IMR-90 (cell line): ENCODE results near the gene AHR. TPM values are rescaled to one million over a fixed set of nuclear protein-coding genes. Genes with fewer than 3 reads are reported as not detected.

Experiments
- ATAC-seq: fragments of 200-7000 bp; cut with Tn5 transposase; 2 replicates; pipeline ENCODE4 v1.9.1; 2020; ENCODE audit warnings: low read depth, mild to moderate bottlenecking, moderate library complexity
- BruUV-seq: library from RNA; stranded (reverse); fragments of 400-500 nt; replicated peaks from 2 replicates; lab custom pipeline; 2021; lab: Mats Ljungman, UMichigan
- CTCF ChIA-PET: fragments of 300-600 bp; formaldehyde crosslinking; extraction: SDS; loops from one replicate; lab custom pipeline; 2021; ENCODE audit warnings: antibody characterized with exemption; lab: Yijun Ruan, JAX
- POLR2A ChIA-PET: fragments of 300-600 bp; sonication (Branson Sonifier 250); formaldehyde crosslinking; loops from one replicate; lab custom pipeline; 2022; ENCODE audit warnings: antibody characterized with exemption; ENCODE audit not compliant: unreplicated experiment; lab: Charles Lee
- DNase-seq: peaks from one replicate; pipeline ENCODE4 v3.0.0; 2013
- H2AFZ ChIP-seq: replicated peaks from 2 replicates; pipeline ENCODE3; 2013; ENCODE audit warnings: low read length, mild to moderate bottlenecking; ENCODE audit not compliant: poor library complexity
- H2AK5ac ChIP-seq: 2 replicates; pipeline ENCODE4 v1.6.1; 2013; ENCODE audit warnings: low read depth, low read length, inconsistent platforms
- H2AK9ac ChIP-seq: replicated peaks from 2 replicates; pipeline ENCODE3; 2013; ENCODE audit warnings: mild to moderate bottlenecking, low read depth, low read length, moderate library complexity; ENCODE audit not compliant: poor library complexity
- H2BK120ac ChIP-seq: 2 replicates; pipeline ENCODE4 v1.6.1; 2013; ENCODE audit warnings: low read depth, low read length, inconsistent platforms
- H2BK15ac ChIP-seq: 3 replicates; pipeline ENCODE4 v1.6.1; 2013; ENCODE audit warnings: low read depth, low read length, inconsistent platforms
- H2BK20ac ChIP-seq: 2 replicates; pipeline ENCODE4 v1.6.1; 2013; ENCODE audit warnings: low read depth, mild to moderate bottlenecking, inconsistent platforms, low read length, moderate library complexity
- H2BK5ac ChIP-seq: 2 replicates; pipeline ENCODE4 v1.6.1; 2013; ENCODE audit warnings: mild to moderate bottlenecking, low read depth, low read length, inconsistent platforms; ENCODE audit not compliant: poor library complexity, severe bottlenecking
- H3K14ac ChIP-seq: replicated peaks from 2 replicates; pipeline ENCODE4 v1.6.1; 2013; ENCODE audit warnings: low read depth, low read length, inconsistent platforms
- H3K18ac ChIP-seq: 2 replicates; pipeline ENCODE4 v1.6.1; 2013; ENCODE audit warnings: low read depth, low read length, control low read depth
- H3K23ac ChIP-seq: 2 replicates; pipeline ENCODE4 v1.6.1; 2013; ENCODE audit warnings: low read depth, low read length, inconsistent platforms
- H3K27ac ChIP-seq: 2 replicates; pipeline ENCODE4 v1.5.1; 2013; ENCODE audit warnings: mild to moderate bottlenecking, control low read depth, low read length; ENCODE audit not compliant: insufficient read depth
- H3K27me3 ChIP-seq: 2 replicates; pipeline ENCODE4 v1.6.1; 2013; ENCODE audit warnings: low read length; ENCODE audit not compliant: control insufficient read depth, insufficient read depth
- H3K36me3 ChIP-seq: 2 replicates; pipeline ENCODE4 v1.6.1; 2013; ENCODE audit warnings: low read length, mixed read lengths; ENCODE audit not compliant: control insufficient read depth, insufficient read depth
- H3K4ac ChIP-seq: 2 replicates; pipeline ENCODE4 v1.6.1; 2013; ENCODE audit warnings: low read depth, low read length, inconsistent platforms
- H3K4me1 ChIP-seq: 2 replicates; pipeline ENCODE4 v1.6.1; 2013; ENCODE audit warnings: low read length, mixed read lengths; ENCODE audit not compliant: control insufficient read depth, insufficient read depth
- H3K4me2 ChIP-seq: 2 replicates; pipeline ENCODE4 v1.6.1; 2013; ENCODE audit warnings: low read depth, mild to moderate bottlenecking, control low read depth, low read length, moderate library complexity
- H3K4me3 ChIP-seq: 2 replicates; pipeline ENCODE4 v1.5.1; 2013; ENCODE audit warnings: low read depth, mild to moderate bottlenecking, control low read depth, low read length, moderate library complexity; ENCODE audit not compliant: insufficient read depth
- H3K56ac ChIP-seq: 2 replicates; pipeline ENCODE4 v1.6.1; 2013; ENCODE audit warnings: low read length, inconsistent platforms; ENCODE audit not compliant: insufficient read depth; ENCODE audit errors: extremely low read depth
- H3K79me1 ChIP-seq, 2 experiments: 2 replicates each; pipeline ENCODE4 v1.6.1; 2013; ENCODE audit warnings: low read length in 2 of 2, inconsistent platforms in 1 of 2, low read depth in 1 of 2
- H3K9ac ChIP-seq: 2 replicates; pipeline ENCODE4 v1.6.1; 2013; ENCODE audit warnings: low read depth, low read length, control low read depth
- H3K9me1 ChIP-seq: 2 replicates; pipeline ENCODE4 v1.6.1; 2013; ENCODE audit warnings: low read length, inconsistent platforms; ENCODE audit not compliant: insufficient read depth
- H3K9me3 ChIP-seq: 2 replicates; pipeline ENCODE4 v1.6.1; 2013; ENCODE audit warnings: low read length; ENCODE audit not compliant: control insufficient read depth, insufficient read depth
- H4K20me1 ChIP-seq: 2 replicates; pipeline ENCODE4 v1.6.1; 2013; ENCODE audit warnings: low read length, inconsistent platforms; ENCODE audit not compliant: insufficient read depth
- H4K5ac ChIP-seq: 2 replicates; pipeline ENCODE4 v1.6.1; 2013; ENCODE audit warnings: mild to moderate bottlenecking, low read depth, low read length, control low read depth
- H4K8ac ChIP-seq, 2 experiments: 2 replicates each; pipeline ENCODE4 v1.6.1; 2013; ENCODE audit warnings: low read depth in 2 of 2, low read length in 2 of 2, control low read depth in 1 of 2, inconsistent platforms in 1 of 2
- H4K91ac ChIP-seq: 2 replicates; pipeline ENCODE4 v1.6.1; 2013; ENCODE audit warnings: low read depth, low read length, inconsistent platforms; ENCODE audit not compliant: insufficient read depth
- BHLHE40 ChIP-seq: fragments of 150-350 bp; IDR thresholded peaks from 2 replicates; pipeline ENCODE4 v1.6.1; 2016; ENCODE audit warnings: mild to moderate bottlenecking, low read depth, low read length
- CEBPB ChIP-seq: IDR thresholded peaks from 2 replicates; pipeline ENCODE4 v1.6.1; 2012; ENCODE audit warnings: low read depth, low read length, improper control_type of control experiment
- CHD1 ChIP-seq: IDR thresholded peaks from 2 replicates; pipeline ENCODE4 v1.6.1; 2012; ENCODE audit warnings: low read depth, low read length, improper control_type of control experiment
- FOS ChIP-seq: fragments of 150-350 bp; IDR thresholded peaks from 2 replicates; pipeline ENCODE4 v1.6.1; 2016; ENCODE audit warnings: low read depth, low read length
- MAFK ChIP-seq: IDR thresholded peaks from 2 replicates; pipeline ENCODE4 v1.6.1; 2012; ENCODE audit warnings: low read depth, low read length, improper control_type of control experiment
- MAZ ChIP-seq: IDR thresholded peaks from 2 replicates; pipeline ENCODE4 v1.6.1; 2012; ENCODE audit warnings: low read depth, mild to moderate bottlenecking, low read length, improper control_type of control experiment, moderate library complexity, borderline replicate concordance
- MXI1 ChIP-seq: IDR thresholded peaks from 2 replicates; pipeline ENCODE4 v1.6.1; 2012; ENCODE audit warnings: low read depth, mild to moderate bottlenecking, low read length, moderate library complexity, borderline replicate concordance
- NFE2L2 ChIP-seq: fragments of 150-350 bp; IDR thresholded peaks from 2 replicates; pipeline ENCODE4 v1.6.1; 2016; ENCODE audit warnings: low read depth, mild to moderate bottlenecking, low read length
- POLR2A ChIP-seq: IDR thresholded peaks from 2 replicates; pipeline ENCODE4 v1.6.1; 2012; ENCODE audit warnings: mild to moderate bottlenecking, low read depth, low read length
- RAD21 ChIP-seq: IDR thresholded peaks from 2 replicates; pipeline ENCODE4 v1.6.1; 2012; ENCODE audit warnings: low read length, improper control_type of control experiment
- RFX5 ChIP-seq: IDR thresholded peaks from 2 replicates; pipeline ENCODE4 v1.8.0; 2012; ENCODE audit warnings: low read depth, mild to moderate bottlenecking, low read length, moderate library complexity
- SMC3 ChIP-seq: fragments of 150-350 bp; IDR thresholded peaks from 2 replicates; pipeline ENCODE4 v1.6.1; 2016; ENCODE audit warnings: low read depth, mild to moderate bottlenecking, antibody characterized with exemption, low read length, moderate library complexity
- dilution Hi-C: fragments of 300-500 bp; cut with HindIII; formaldehyde crosslinking; loops from one replicate; pipeline ENCODE4 v1.14.3; 2018; ENCODE audit warnings: low sequenced_read_pairs; ENCODE audit not compliant: unreplicated experiment
- in situ Hi-C: fragments of 300-500 bp; cut with MboI; formaldehyde crosslinking; loops from 3 replicates; pipeline ENCODE4 v1.14.3; 2019; ENCODE audit warnings: low sequenced_read_pairs, inconsistent platforms, mixed read lengths
- intact Hi-C: fragments of 100-400 bp; cut with micrococcal nuclease; formaldehyde crosslinking; loops from 2 replicates; pipeline ENCODE4 v1.10.0; 2022
- polyA plus RNA-seq, 3 experiments: library from polyadenylated mRNA; depleted of rRNA; stranded (reverse); fragments of >200 nt; gene quantifications; 2 replicates each; pipeline ENCODE4 v1.2.3, GENCODE V29; 2012; ENCODE audit warnings: low replicate concordance in 1 of 3
- total RNA-seq: library from RNA; depleted of rRNA; stranded (reverse); fragments of >200 nt; gene quantifications from 2 replicates; pipeline ENCODE4 v1.2.3, GENCODE V29; 2012
- TF ChIP-seq, protein P1 (sequence below): fragments of 150-350 bp; IDR thresholded peaks from 2 replicates; pipeline ENCODE4 v1.6.1; 2017; ENCODE audit warnings: mild to moderate bottlenecking, antibody characterized with exemption, low read length, low read depth
- TF ChIP-seq, protein P2 (sequence below): conservative IDR thresholded peaks from 2 replicates; pipeline ENCODE4 v1.5.1; 2012; ENCODE audit warnings: mild to moderate bottlenecking, low read depth, low read length, improper control_type of control experiment

The AHR gene
- total and polyA plus RNA-seq, 2 of the 4 experiments (the other 2 are of a cell fraction), result 6.9 to 55.2 TPM

DNA sequence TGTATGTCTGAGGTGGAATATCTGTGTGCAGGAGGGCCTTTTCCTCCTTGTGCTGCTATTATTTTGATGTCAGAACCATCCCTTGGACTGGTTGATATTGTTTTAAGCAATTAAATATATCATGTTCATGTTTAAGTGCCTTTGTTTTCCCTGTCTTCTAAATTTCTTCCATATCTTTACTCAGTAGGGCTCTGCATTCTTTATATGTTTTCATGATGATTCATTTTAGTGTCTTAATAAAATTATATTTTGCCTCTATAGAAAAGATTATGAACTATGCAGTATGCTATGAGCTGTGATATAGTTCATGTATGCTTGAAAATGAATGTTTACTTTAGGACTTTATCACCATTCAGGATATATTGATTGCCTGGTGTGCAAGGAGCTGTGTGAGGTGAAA lies 34.8 kb downstream of the AHR start:
- H3K9me1 ChIP-seq, result no peaks in the 10 kb centered on the region
- POLR2A ChIA-PET, result no interaction called here
- H4K20me1 ChIP-seq, result no peaks in the 10 kb centered on the region

More for the DNA sequence above, 34.8 kb downstream of the AHR start:
- peaks cover 7 to 12% of the 10 kb centered on the region in 2 experiments for H3K79me1 ChIP-seq
- peak; percentile 60 for ATAC-seq
- CTCF ChIA-PET, result interaction anchor here (1.1 kb wide), 1 partner anchor 75 kb away, joined by 3 read pairs; no protein-coding TSS in a partner anchor
- H2BK20ac ChIP-seq, result no peak overlapping the region; the same call in 1 of the 2 replicates
- H3K4ac ChIP-seq, result no peak overlapping the region
- peak; percentile 12 for DNase-seq
- no peak overlapping the region for H2BK120ac ChIP-seq
- in situ Hi-C loops (no loop called here), dilution Hi-C loops (no loop called here), intact Hi-C loops (no loop called here)
- no peak overlapping the region for H3K56ac ChIP-seq
- no peaks in the 10 kb centered on the region for H3K27me3 ChIP-seq
- H3K14ac ChIP-seq, result 0 out of 2 replicates have a peak overlapping the region, but pooled peaks have one; percentile 30
- H3K4me2 ChIP-seq, result peak overlapping the region; percentile 8; the same call in 1 of the 2 replicates
- peak overlapping the region in 1 of 2 experiments; percentile 56; a peak in 2 of 4 replicates for H4K8ac ChIP-seq
- H2AK9ac ChIP-seq, result no peak overlapping the region
- H3K4me1 ChIP-seq, result no peaks in the 10 kb centered on the region; the same call in 1 of the 2 replicates
- H2BK15ac ChIP-seq, result no peak overlapping the region
- H3K27ac ChIP-seq, result no peak overlapping the region
- no peak overlapping the region for H3K4me3 ChIP-seq
- no peak for TF ChIP-seq RAD21
- no peak for TF ChIP-seq SMC3
- TF ChIP-seq NFE2L2, result no peak
- TF ChIP-seq CHD1, result no peak
- TF ChIP-seq CEBPB, result no peak
- TF ChIP-seq MAFK, result no peak
- TF ChIP-seq POLR2A, result no peak
- TF ChIP-seq BHLHE40, result no peak
- no peak for TF ChIP-seq MAZ
- TF ChIP-seq, protein P1, sequence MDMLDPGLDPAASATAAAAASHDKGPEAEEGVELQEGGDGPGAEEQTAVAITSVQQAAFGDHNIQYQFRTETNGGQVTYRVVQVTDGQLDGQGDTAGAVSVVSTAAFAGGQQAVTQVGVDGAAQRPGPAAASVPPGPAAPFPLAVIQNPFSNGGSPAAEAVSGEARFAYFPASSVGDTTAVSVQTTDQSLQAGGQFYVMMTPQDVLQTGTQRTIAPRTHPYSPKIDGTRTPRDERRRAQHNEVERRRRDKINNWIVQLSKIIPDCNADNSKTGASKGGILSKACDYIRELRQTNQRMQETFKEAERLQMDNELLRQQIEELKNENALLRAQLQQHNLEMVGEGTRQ, result no peak
- TF ChIP-seq RFX5, result no peak
- TF ChIP-seq, protein P2, sequence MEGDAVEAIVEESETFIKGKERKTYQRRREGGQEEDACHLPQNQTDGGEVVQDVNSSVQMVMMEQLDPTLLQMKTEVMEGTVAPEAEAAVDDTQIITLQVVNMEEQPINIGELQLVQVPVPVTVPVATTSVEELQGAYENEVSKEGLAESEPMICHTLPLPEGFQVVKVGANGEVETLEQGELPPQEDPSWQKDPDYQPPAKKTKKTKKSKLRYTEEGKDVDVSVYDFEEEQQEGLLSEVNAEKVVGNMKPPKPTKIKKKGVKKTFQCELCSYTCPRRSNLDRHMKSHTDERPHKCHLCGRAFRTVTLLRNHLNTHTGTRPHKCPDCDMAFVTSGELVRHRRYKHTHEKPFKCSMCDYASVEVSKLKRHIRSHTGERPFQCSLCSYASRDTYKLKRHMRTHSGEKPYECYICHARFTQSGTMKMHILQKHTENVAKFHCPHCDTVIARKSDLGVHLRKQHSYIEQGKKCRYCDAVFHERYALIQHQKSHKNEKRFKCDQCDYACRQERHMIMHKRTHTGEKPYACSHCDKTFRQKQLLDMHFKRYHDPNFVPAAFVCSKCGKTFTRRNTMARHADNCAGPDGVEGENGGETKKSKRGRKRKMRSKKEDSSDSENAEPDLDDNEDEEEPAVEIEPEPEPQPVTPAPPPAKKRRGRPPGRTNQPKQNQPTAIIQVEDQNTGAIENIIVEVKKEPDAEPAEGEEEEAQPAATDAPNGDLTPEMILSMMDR, result no peak
- no peak for TF ChIP-seq FOS
- TF ChIP-seq MXI1, result no peak
- H3K9ac ChIP-seq, result no peak overlapping the region
- no peaks in the 10 kb centered on the region for H3K9me3 ChIP-seq
- H3K23ac ChIP-seq, result no peak overlapping the region; the same call in 1 of the 2 replicates
- H4K91ac ChIP-seq, result no peak overlapping the region
- H2AFZ ChIP-seq, result no peak overlapping the region
- no TSS peak for BruUV-seq
- H4K5ac ChIP-seq, result no peak overlapping the region; the same call in 1 of the 2 replicates
- peaks cover 6% of the 10 kb centered on the region for H3K36me3 ChIP-seq
- peak overlapping the region; percentile 7; the same call in 1 of the 2 replicates for H2AK5ac ChIP-seq
- peak overlapping the region; percentile 64 for H2BK5ac ChIP-seq
- H3K18ac ChIP-seq, result no peak overlapping the region; the same call in 1 of the 2 replicates
